ENCODE measurements around the gene TBX15. TPM values are rescaled to one million over a fixed set of nuclear protein-coding genes. Genes with fewer than 3 reads are reported as not detected.

TBX15 gene
- total and polyA plus RNA-seq, 8 donors = 0.05 to 0.14 (median 0.09) TPM; not detected in 3

- H3K9me3 ChIP-seq = no peaks in the 10 kb centered on the region
- ATAC-seq (no peak), DNase-seq (no peak), FAIRE-seq (no peak)
- H3K4me3 ChIP-seq = no peak overlapping the region
- intact Hi-C loops (cut with DNase I) = no loop called here
- H3K27me3 ChIP-seq = no peaks in the 10 kb centered on the region
- no peaks in the 10 kb centered on the region for H3K4me1 ChIP-seq
- WGBS, 2 donors = 54 to 61% methylated on average over 7 of the region's 7 CpGs
- H3K27ac ChIP-seq = no peak overlapping the region
- no peak for TF ChIP-seq CTCF (IDR thresholded peaks at IDR 0.05)
- H3K36me3 ChIP-seq = no peaks in the 10 kb centered on the region
These were observed 116.5 kb downstream of the TBX15 start for GRCh38 chr1:118871582-118872171.

GRCh38 chr1:118868387-118868786, 119.8 kb downstream of the TBX15 start:
- no peak for TF ChIP-seq CTCF (IDR thresholded peaks at IDR 0.05)
- 65 to 86% methylated on average over 2 of the region's 2 CpGs for WGBS, 2 donors
- Histone ChIP-seq H3K4me1 (no peaks in the 10 kb centered on the region), H3K36me3 (no peaks in the 10 kb centered on the region), H3K4me3 (no peak overlapping the region), H3K27me3 (no peaks in the 10 kb centered on the region), H3K9me3 (no peaks in the 10 kb centered on the region), H3K27ac (no peak overlapping the region)
- intact Hi-C loops (cut with DNase I) = no loop called here
- DNase-seq (no peak), FAIRE-seq (no peak), ATAC-seq (no peak)

GRCh38 chr1:118866330-118866729, 121.8 kb downstream of the TBX15 start:
- intact Hi-C loops (cut with DNase I) = no loop called here
- FAIRE-seq = no peak
- WGBS, 2 donors = 64% methylated on average over 6 of the region's 6 CpGs

GRCh38 chr1:118863688-118864087, 124.5 kb downstream of the TBX15 start:
- Histone ChIP-seq H3K27ac (no peak overlapping the region), H3K4me3 (no peak overlapping the region), H3K36me3 (no peaks in the 10 kb centered on the region), H3K4me1 (no peaks in the 10 kb centered on the region), H3K9me3 (no peaks in the 10 kb centered on the region), H3K27me3 (no peaks in the 10 kb centered on the region)
- ATAC-seq (no peak), FAIRE-seq (no peak), DNase-seq (no peak)
- intact Hi-C loops (cut with DNase I) = no loop called here
- no peak for TF ChIP-seq CTCF (IDR thresholded peaks at IDR 0.05)
- WGBS, 2 donors = 57 to 64% methylated on average over 3 of the region's 3 CpGs

More at GRCh38 chr1:118866330-118866729, 121.8 kb downstream of the TBX15 start:
- H3K27ac ChIP-seq = no peak overlapping the region
- H3K4me1 ChIP-seq = no peaks in the 10 kb centered on the region
- no peak overlapping the region for H3K4me3 ChIP-seq
- H3K36me3 ChIP-seq = no peaks in the 10 kb centered on the region
- TF ChIP-seq CTCF (IDR thresholded peaks at IDR 0.05) = no peak
- no peaks in the 10 kb centered on the region for H3K9me3 ChIP-seq
- H3K27me3 ChIP-seq = no peaks in the 10 kb centered on the region
- DNase-seq (no peak), ATAC-seq (no peak)

- DNase-seq (no peak), ATAC-seq (no peak), FAIRE-seq (no peak)
- intact Hi-C loops (cut with DNase I) = no loop called here
- Histone ChIP-seq H3K4me1 (no peaks in the 10 kb centered on the region), H3K4me3 (no peak overlapping the region), H3K9me3 (no peaks in the 10 kb centered on the region), H3K27ac (no peak overlapping the region), H3K36me3 (no peaks in the 10 kb centered on the region), H3K27me3 (no peaks in the 10 kb centered on the region)
- 52 to 55% methylated on average over 2 of the region's 2 CpGs for WGBS, 2 donors
- TF ChIP-seq CTCF (IDR thresholded peaks at IDR 0.05) = no peak
These were observed 125.4 kb downstream of the TBX15 start for GRCh38 chr1:118862755-118863154.

Data from pancreas (tissue), 10 donors.